Loucy (cell line): ENCODE data around the gene PAM.

Experiments
- H2AFZ ChIP-seq: fragments of 200-600 bp; sonication (generic); 2 replicates; pipeline ENCODE4 v1.6.0; 2016; ENCODE audit warnings: antibody characterized with exemption, mild to moderate bottlenecking, low read length, moderate library complexity
- H3F3A ChIP-seq: fragments of 200-600 bp; 2 replicates; pipeline ENCODE4 v1.6.0; 2016; ENCODE audit warnings: antibody characterized with exemption, low read depth, mild to moderate bottlenecking
- H3K27me3 ChIP-seq: fragments of 200-600 bp; sonication (generic); 2 replicates; pipeline ENCODE4 v1.6.1; 2014; ENCODE audit warnings: low read length, mild to moderate bottlenecking; ENCODE audit not compliant: insufficient read depth, poor library complexity, severe bottlenecking
- H3K36me3 ChIP-seq: fragments of 200-600 bp; sonication (generic); 2 replicates; pipeline ENCODE4 v1.6.1; 2016; ENCODE audit warnings: low read length; ENCODE audit not compliant: insufficient read depth
- H3K4me1 ChIP-seq: fragments of 200-600 bp; sonication (generic); 2 replicates; pipeline ENCODE4 v1.5.1; 2014; ENCODE audit warnings: low read length, mild to moderate bottlenecking; ENCODE audit not compliant: insufficient read depth, poor library complexity, severe bottlenecking
- H3K4me2 ChIP-seq: fragments of 200-600 bp; sonication (generic); 2 replicates; pipeline ENCODE4 v1.6.0; 2014; ENCODE audit warnings: antibody characterized with exemption, low read length, low read depth, mild to moderate bottlenecking; ENCODE audit not compliant: poor library complexity, severe bottlenecking
- H3K4me3 ChIP-seq: fragments of 200-600 bp; sonication (generic); 2 replicates; pipeline ENCODE4 v1.5.1; 2014; ENCODE audit warnings: low read length, mild to moderate bottlenecking, mixed read lengths; ENCODE audit not compliant: poor library complexity, severe bottlenecking
- H3K79me2 ChIP-seq: fragments of 200-600 bp; sonication (generic); 2 replicates; pipeline ENCODE4 v1.6.1; 2014; ENCODE audit warnings: low read length; ENCODE audit not compliant: insufficient read depth
- H3K9ac ChIP-seq: fragments of 200-600 bp; sonication (generic); 2 replicates; pipeline ENCODE4 v1.6.0; 2014; ENCODE audit warnings: mild to moderate bottlenecking, low read depth, low read length, moderate library complexity; ENCODE audit not compliant: poor library complexity, severe bottlenecking
- H3K9me2 ChIP-seq: fragments of 200-600 bp; sonication (generic); replicated peaks from 2 replicates; pipeline ENCODE4 v1.6.1; 2016; ENCODE audit warnings: low read depth, low read length, mixed read lengths
- H3K9me3 ChIP-seq: fragments of 200-600 bp; sonication (generic); 2 replicates; pipeline ENCODE4 v1.6.1; 2014; ENCODE audit warnings: mild to moderate bottlenecking, antibody characterized with exemption, low read length, low read depth; ENCODE audit not compliant: insufficient read depth
- H4K20me1 ChIP-seq: fragments of 200-600 bp; sonication (generic); 2 replicates; pipeline ENCODE4 v1.6.0; 2014; ENCODE audit warnings: antibody characterized with exemption, low read length, mild to moderate bottlenecking; ENCODE audit not compliant: insufficient read depth, poor library complexity, severe bottlenecking
- EZH2phosphoT487 ChIP-seq: fragments of 200-600 bp; IDR thresholded peaks from 2 replicates; pipeline ENCODE4 v1.6.1; 2018; ENCODE audit warnings: antibody characterized with exemption, mild to moderate bottlenecking, moderate library complexity, borderline replicate concordance
- TF ChIP-seq, protein P1 (sequence below): fragments of 200-600 bp; sonication (generic); conservative IDR thresholded peaks from 2 replicates; pipeline ENCODE4 v1.5.1; 2014; ENCODE audit warnings: mild to moderate bottlenecking, antibody characterized with exemption, low read length

Gene PAM

GRCh38 chr5:102794677-102795331 is 39.7 kb downstream of the PAM start:
- H3K9ac ChIP-seq, result no peak overlapping the region
- H3K9me2 ChIP-seq, result no peaks in the 10 kb centered on the region
- H3K9me3 ChIP-seq, result no peaks in the 10 kb centered on the region
- H2AFZ ChIP-seq, result no peak overlapping the region
- peaks cover 27% of the 10 kb centered on the region for H3K4me1 ChIP-seq
- H4K20me1 ChIP-seq, result no peaks in the 10 kb centered on the region
- H3K79me2 ChIP-seq, result peaks cover 15% of the 10 kb centered on the region
- H3K4me3 ChIP-seq, result no peak overlapping the region
- no peaks in the 10 kb centered on the region for H3K27me3 ChIP-seq
- H3K4me2 ChIP-seq, result no peak overlapping the region
- H3K36me3 ChIP-seq, result no peaks in the 10 kb centered on the region
- TF ChIP-seq, protein P1, sequence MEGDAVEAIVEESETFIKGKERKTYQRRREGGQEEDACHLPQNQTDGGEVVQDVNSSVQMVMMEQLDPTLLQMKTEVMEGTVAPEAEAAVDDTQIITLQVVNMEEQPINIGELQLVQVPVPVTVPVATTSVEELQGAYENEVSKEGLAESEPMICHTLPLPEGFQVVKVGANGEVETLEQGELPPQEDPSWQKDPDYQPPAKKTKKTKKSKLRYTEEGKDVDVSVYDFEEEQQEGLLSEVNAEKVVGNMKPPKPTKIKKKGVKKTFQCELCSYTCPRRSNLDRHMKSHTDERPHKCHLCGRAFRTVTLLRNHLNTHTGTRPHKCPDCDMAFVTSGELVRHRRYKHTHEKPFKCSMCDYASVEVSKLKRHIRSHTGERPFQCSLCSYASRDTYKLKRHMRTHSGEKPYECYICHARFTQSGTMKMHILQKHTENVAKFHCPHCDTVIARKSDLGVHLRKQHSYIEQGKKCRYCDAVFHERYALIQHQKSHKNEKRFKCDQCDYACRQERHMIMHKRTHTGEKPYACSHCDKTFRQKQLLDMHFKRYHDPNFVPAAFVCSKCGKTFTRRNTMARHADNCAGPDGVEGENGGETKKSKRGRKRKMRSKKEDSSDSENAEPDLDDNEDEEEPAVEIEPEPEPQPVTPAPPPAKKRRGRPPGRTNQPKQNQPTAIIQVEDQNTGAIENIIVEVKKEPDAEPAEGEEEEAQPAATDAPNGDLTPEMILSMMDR, result no peak
- no peak for TF ChIP-seq EZH2phosphoT487
- H3F3A ChIP-seq, result no peaks in the 10 kb centered on the region

DNA sequence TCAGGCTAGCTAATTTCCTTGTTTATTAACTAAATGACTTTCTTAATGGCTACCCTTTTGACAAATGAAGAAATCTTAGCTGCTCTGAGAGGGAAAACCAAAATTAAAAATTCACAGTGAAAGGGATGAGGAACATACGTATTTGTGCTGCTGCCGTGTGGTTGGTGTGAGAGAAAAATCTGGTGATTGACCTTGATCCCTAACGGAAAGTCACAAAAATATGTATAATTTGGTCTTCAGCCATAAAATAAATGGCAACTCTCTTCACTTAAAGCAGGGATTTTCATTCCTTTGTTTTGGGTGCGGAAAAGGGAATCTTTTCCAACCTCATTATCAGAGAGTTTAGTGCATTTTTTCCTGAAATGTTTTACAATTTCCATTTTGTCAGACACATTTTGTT is 40.4 kb downstream of the PAM start:
- Histone ChIP-seq H3K4me1 (peaks cover 34% of the 10 kb centered on the region), H3K9me2 (no peaks in the 10 kb centered on the region), H3F3A (no peaks in the 10 kb centered on the region), H3K27me3 (no peaks in the 10 kb centered on the region), H3K9me3 (no peaks in the 10 kb centered on the region), H3K9ac (no peak overlapping the region), H2AFZ (no peak overlapping the region), H3K4me2 (no peak overlapping the region), H4K20me1 (no peaks in the 10 kb centered on the region), H3K36me3 (no peaks in the 10 kb centered on the region), H3K4me3 (no peak overlapping the region), H3K79me2 (peaks cover 15% of the 10 kb centered on the region)
- no peak for TF ChIP-seq EZH2phosphoT487
- TF ChIP-seq, protein P1, result no peak

DNA sequence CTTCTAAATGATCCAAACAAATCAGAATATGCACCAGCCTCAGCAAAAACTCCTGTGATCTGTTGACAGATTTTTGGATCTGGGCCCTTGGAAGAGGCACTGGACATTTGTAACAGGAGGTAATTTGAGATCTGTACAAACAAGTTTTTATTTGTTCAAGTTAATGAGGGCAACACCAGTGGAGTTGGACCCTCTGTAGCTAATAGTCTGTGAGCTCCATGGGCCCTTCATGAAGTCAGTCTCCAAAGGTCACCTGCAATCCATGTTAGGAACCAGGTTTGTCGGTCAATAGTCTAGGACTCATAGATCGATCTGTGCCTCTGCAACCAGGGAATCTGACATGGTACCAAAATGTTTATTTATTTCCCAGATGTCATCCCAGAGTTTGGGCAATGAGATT is 40.9 kb downstream of the PAM start:
- Histone ChIP-seq H3K9me3 (no peaks in the 10 kb centered on the region), H3K4me2 (no peak overlapping the region), H2AFZ (no peak overlapping the region), H3K27me3 (no peaks in the 10 kb centered on the region), H4K20me1 (no peaks in the 10 kb centered on the region), H3K79me2 (peaks cover 15% of the 10 kb centered on the region), H3K4me3 (no peak overlapping the region), H3K9me2 (no peaks in the 10 kb centered on the region), H3K4me1 (peaks cover 39% of the 10 kb centered on the region), H3K36me3 (no peaks in the 10 kb centered on the region), H3F3A (no peaks in the 10 kb centered on the region), H3K9ac (no peak overlapping the region)
- TF ChIP-seq, protein P1, result no peak
